Activated CD4-positive, alpha-beta T cell treated with anti-CD3 and anti-CD28 coated beads for 24 hours (primary cell): ENCODE results near the gene PAK4.

ENCODE experiments used
- DNase-seq, 2 donors: peaks; one replicate each; pipeline ENCODE4 v3.0.0-alpha.2; 2020; ENCODE audit warnings: low read depth in 2 of 2

PAK4 gene

DNA sequence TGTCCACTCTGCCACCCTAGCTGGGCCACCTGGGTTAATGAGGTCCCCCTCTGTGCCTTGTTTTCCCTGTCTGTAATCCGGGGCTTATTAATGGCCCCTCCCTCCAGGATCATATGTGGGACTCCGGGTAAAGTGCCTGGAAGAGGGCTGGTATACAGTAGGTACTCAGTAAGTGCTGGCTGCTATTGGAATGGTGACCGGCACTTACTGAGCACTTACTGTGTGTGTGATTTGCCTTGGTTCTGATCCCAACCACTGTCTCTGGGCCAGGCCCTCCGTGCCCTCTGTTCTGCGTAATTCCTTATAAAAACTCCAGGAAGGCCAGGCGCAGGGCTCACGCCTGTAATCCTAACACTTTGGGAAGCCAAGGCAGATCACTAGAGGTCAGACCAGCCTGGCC is 40.3 kb downstream of the PAK4 start:
- DNase-seq, result no peak

DNA sequence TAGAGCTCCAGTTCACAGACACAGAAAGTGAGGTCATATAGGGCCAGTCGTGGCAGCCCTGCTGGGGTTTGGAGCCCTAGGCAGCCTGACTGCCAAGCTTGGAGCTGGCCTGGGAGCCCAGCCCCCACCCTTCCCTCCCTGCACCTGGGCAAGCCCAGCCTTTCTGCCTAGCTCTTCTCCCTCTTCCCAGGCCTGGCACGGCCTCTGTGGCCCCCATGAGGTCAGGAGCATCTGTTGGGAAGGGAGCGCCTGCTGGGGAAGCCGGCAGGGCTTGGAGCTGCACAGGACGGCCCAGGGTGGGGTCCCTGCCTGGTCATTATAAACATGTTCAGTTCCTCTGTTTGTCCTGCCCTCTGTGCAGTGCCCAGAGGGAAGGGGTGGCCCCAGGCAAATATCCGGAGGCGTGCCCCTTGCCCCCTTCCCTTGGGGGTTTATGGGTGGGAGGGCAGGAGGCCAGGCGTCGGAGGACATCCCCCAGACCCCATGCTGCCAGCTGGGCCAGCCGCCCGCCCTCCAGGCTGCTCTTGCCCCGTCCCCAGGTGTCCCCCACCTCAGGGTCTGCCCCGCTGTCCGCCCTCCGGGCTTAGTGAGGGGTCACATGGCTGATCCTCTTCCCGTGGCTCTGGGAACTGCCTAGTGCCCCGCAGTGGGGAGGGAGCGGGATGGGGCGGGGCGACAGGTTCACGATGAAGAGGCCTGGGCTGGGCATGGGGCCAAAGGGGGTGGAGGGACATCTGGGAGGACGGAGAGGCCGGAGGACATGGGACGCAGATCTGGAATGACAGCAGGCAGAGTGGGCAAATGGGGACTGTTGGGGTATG is 41.2 kb downstream of the PAK4 start:
- no peak for DNase-seq

- DNase-seq, result no peak
These were observed 42.1 kb downstream of the PAK4 start for GRCh38 chr19:39167461-39168257.

DNA sequence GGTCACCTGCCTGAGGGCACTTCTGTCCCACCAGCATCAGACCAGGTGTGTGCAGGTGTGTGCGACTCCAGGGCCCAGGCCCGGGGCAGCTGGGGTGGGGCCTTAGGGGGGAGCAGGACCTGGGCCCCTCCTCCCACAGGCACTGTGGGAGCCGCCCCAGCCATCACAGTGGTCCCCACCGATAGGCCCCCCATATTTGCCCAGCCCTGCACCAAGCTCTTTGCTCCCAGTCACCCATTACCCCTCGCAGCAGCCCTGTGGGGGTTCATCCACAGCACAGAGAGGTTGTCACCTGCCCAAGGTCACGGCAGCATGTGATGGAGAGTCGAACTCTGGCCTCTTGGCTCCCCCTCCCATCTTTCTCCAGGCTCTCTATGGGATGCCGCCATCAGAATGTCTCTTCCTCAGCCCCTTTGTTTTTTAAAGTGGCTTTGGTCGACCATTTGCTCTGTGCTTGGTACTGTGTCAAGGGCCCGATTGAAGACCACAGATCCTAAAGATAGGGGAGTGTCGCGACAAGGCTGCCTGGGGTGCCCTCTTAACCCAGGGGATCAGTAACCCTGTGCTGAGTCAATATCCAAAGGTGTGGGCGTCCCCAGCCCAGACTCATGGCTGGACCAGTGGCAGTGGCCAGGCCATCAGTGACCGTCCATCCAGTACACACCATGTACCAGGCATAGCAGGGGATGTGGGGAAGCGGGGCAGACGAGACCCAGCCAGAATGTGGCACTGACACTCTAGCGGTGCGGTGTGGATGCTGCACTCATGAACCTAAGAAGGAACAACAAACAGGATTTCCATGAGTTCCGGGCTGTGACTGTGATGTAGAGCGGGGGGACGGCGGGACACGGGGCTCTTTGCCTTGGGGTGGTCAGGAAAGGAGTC is 42.9 kb downstream of the PAK4 start:
- no peak for DNase-seq

DNA sequence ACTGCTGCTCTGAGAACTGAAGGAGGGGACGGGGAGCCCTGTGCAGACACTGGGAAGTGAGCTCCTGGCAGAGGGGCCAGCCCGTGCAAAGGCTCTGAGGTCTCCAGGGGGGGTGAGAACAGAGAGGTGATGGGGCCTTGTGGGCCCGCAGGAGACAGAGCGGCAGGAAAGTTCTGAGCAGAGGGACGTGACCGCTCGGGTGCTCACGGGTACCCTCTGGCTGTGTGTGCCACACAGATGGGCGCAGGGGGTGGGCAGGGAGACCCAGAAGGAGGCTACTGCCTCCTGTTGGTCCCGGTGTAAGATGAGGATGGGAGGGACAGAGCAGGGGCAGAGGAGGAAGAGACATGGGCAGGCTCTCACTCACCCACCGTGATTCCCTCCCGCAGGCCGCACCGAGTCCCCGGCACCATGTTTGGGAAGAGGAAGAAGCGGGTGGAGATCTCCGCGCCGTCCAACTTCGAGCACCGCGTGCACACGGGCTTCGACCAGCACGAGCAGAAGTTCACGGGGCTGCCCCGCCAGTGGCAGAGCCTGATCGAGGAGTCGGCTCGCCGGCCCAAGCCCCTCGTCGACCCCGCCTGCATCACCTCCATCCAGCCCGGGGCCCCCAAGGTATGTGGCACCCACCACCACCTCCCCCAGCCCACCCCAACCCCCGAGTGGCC is 43.7 kb downstream of the PAK4 start:
- DNase-seq, result no peak

DNA sequence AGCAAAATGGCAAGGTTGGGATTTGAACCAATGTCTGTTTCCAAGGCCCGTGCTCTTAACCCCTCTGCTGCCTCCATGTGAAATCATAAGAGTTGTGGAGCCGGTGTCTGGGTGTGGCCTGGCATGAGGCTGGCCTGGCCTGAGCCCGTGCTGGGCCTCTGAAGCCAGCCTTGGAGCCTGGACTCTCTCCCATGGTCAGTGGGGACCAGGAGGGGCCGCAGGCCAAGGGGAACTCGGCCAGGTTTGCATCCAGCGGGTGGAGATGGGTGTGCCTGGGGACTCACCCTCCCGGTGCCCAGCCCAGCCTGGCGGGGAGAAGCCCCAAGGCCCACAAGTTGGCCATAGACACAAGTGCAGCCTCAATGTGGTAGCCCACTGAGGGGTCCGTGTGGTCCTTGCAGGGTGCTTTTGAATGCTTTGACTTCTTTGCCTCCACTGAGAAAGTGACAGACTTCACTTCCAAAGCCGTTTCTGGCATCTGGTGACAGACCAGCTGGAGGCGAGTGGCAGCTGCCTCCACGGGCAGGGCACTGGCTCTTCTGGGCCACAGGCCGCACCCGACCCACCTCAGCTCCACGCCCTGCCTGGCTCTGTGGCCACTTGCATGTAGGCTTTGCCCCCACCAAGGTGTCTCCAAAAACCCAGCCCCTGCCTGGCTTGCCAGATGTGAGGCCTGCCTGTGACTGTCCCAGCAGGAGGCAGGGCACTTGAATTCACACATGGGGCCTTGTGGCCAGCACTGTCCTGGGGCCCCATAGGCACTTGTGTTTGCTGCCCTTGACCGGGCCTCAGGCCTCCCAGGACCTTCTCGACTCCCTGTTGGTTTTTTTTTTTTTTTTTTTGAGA is 45.0 kb downstream of the PAK4 start:
- DNase-seq, result no peak

DNA sequence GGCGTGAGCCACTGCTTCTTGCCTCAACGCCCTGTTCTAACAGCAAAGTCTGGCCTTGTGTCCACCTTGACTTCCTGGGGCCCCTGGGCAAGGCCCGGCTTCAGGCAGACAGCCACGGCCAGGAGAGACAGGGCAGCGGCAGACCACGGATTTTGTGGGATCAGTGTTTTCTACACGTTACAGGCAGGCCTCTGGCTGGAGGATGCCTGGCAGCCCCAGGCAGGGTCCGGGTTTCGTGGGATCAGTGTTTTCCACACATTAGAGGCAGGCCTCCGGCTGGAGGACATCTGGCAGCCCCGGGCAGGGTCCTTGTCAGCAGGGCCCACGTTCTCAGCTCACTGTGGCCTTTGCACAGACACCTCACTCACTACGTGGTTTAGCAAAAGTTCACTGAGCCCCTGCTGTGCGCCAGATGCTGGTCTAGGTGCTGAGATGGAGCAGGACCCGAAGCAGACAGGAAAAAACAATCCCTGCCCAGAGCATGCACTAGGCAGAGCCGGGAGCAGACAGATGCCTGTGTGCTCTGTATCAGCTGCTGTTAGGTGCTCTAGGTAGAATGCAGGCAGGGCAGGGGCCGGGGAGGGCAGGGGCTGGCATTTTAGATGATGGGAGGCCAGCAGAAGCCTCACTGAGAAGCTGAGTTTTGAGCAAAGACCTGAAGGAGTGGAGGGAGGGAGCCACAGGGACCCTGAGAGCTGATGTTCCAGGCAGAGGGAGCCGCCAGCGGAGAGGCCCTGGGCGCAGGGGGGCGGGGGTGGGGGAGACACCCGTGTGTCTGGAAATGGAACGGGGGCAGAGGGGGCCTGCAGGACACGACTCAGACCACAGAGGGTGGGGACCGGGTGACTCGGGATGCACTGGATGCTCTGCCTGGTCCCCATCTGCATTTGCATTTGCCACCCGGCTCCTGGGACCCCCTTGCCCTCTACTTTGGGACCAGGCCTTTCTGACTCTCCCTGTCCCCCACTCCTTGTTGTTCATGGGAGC is 46.2 kb downstream of the PAK4 start:
- no peak for DNase-seq

- DNase-seq, result no peak
These were observed 47.3 kb downstream of the PAK4 start for GRCh38 chr19:39172700-39173501.

GRCh38 chr19:39173502-39173991 is 48.0 kb downstream of the PAK4 start:
- DNase-seq, result no peak

- DNase-seq, result no peak
These were observed 48.6 kb downstream of the PAK4 start for GRCh38 chr19:39174142-39174541.

- DNase-seq, result no peak
These were observed 49.3 kb downstream of the PAK4 start for GRCh38 chr19:39174558-39175544.

GRCh38 chr19:39175564-39175963 is 50.0 kb downstream of the PAK4 start:
- DNase-seq, result no peak

GRCh38 chr19:39177110-39177699 is 51.6 kb downstream of the PAK4 start:
- DNase-seq, result no peak

DNA sequence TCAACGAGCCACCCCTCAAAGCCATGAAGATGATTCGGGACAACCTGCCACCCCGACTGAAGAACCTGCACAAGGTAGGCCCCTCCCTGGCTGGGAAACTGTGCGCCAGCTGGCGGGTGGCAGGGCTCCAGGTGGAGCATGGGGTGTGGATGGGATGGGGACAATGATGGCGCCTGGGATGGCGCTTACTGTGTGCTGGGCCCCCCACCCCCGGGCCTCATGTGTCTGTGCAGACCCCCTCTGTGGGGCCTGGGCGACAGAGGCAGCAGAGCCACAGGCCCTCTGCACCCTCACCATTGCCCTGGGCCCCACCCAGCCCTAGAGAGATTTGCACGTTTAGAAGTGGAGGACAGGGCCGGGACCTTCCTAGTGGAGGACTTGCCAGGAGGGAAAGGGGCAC is 52.1 kb downstream of the PAK4 start:
- DNase-seq, result no peak

DNA sequence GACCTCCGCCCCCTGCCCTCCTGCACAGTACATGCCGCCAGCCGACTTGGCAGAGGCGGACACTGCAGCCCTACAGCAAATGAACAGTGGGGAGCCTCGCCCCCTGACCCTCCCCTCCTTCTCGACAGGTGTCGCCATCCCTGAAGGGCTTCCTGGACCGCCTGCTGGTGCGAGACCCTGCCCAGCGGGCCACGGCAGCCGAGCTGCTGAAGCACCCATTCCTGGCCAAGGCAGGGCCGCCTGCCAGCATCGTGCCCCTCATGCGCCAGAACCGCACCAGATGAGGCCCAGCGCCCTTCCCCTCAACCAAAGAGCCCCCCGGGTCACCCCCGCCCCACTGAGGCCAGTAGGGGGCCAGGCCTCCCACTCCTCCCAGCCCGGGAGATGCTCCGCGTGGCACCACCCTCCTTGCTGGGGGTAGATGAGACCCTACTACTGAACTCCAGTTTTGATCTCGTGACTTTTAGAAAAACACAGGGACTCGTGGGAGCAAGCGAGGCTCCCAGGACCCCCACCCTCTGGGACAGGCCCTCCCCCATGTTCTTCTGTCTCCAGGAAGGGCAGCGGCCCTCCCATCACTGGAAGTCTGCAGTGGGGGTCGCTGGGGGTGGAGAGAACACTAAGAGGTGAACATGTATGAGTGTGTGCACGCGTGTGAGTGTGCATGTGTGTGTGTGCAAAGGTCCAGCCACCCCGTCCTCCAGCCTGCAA is 52.9 kb downstream of the PAK4 start:
- DNase-seq, result no peak

- no peak for DNase-seq
These were observed 54.2 kb downstream of the PAK4 start for GRCh38 chr19:39179754-39180153.
